HepG2 (cell line): ENCODE measurements around the gene WDR86. TPM values are rescaled to one million over a fixed set of nuclear protein-coding genes. Genes with fewer than 3 reads are reported as not detected.

Experiments
- ATAC-seq: fragments of 200-7000 bp; cut with Tn5 transposase; 3 replicates; pipeline ENCODE4 v1.9.1; 2020; ENCODE audit warnings: mild to moderate bottlenecking, moderate library complexity
- BruUV-seq: library from RNA; stranded (reverse); fragments of 400-500 nt; replicated peaks from 2 replicates; lab custom pipeline; 2021; lab: Mats Ljungman, UMichigan
- CTCF ChIA-PET: fragments of 300-600 bp; formaldehyde crosslinking; extraction: SDS; loops from one replicate; lab custom pipeline; 2021; ENCODE audit warnings: low total read pairs, inconsistent platforms, low intra/inter-chr PET ratio; lab: Yijun Ruan, JAX
- POLR2A ChIA-PET: fragments of 350-600 bp; sonication (Branson Sonifier 250); formaldehyde crosslinking; loops from one replicate; lab custom pipeline; 2020; ENCODE audit warnings: antibody characterized with exemption, inconsistent platforms; lab: Yijun Ruan, JAX
- DNase-seq: peaks from one replicate; pipeline ENCODE4 v3.0.0-alpha.2; 2015; ENCODE audit warnings: low spot score
- FAIRE-seq: peaks from 3 replicates; lab custom pipeline; 2011; peaks lifted over from hg19 to GRCh38; lab: Jason Lieb, UNC
- H2AFZ ChIP-seq: one replicate; pipeline ENCODE4 v1.6.1; 2011; ENCODE audit warnings: low read length, inconsistent platforms
- H3K27ac ChIP-seq: fragments of 300-600 bp; 3 replicates; pipeline ENCODE4 v1.8.0; 2011; ENCODE audit warnings: mixed run types, mild to moderate bottlenecking, mixed read lengths, low read length, inconsistent platforms; ENCODE audit not compliant: insufficient read depth; ENCODE audit errors: extremely low read length
- H3K27me3 ChIP-seq, 2 experiments: fragments of 200-600 bp in 1 of 2; 2 replicates in 1 of 2; 3 replicates in 1 of 2; pipeline versions ENCODE4 v1.6.0 to v1.8.0; 2011; ENCODE audit warnings: low read length in 2 of 2, mild to moderate bottlenecking in 2 of 2, moderate library complexity in 2 of 2, inconsistent platforms in 1 of 2; ENCODE audit not compliant: insufficient read depth in 2 of 2, control insufficient read depth in 1 of 2
- H3K36me3 ChIP-seq, 2 experiments: fragments of 200-600 bp in 1 of 2; replicated peaks in 1 of 2; 2 replicates in 1 of 2; 3 replicates in 1 of 2; pipeline versions ENCODE4 v1.5.1 to v1.8.0; 2011; ENCODE audit warnings: low read length in 2 of 2, inconsistent platforms in 1 of 2; ENCODE audit not compliant: insufficient read depth in 2 of 2, control insufficient read depth in 1 of 2
- H3K4me1 ChIP-seq: 2 replicates; pipeline ENCODE4 v1.5.1; 2012; ENCODE audit warnings: low read length, inconsistent platforms; ENCODE audit not compliant: insufficient read depth
- H3K4me2 ChIP-seq: 2 replicates; pipeline ENCODE4 v1.6.0; 2011; ENCODE audit warnings: low read depth, low read length, inconsistent platforms
- H3K4me3 ChIP-seq, 3 experiments: fragments of 200-600 bp in 1 of 3; sonication (generic), shearing (Covaris generic) in 1 of 3; replicated peaks in 1 of 3; 2 replicates each; pipeline ENCODE4 v1.5.1; 2011 to 2016; ENCODE audit warnings: low read length in 3 of 3, inconsistent platforms in 2 of 3, low read depth in 2 of 3, mild to moderate bottlenecking in 2 of 3, control low read depth in 1 of 3, mixed read lengths in 1 of 3; ENCODE audit not compliant: insufficient read depth in 1 of 3
- H3K79me2 ChIP-seq: one replicate; pipeline ENCODE4 v1.6.1; 2011; ENCODE audit warnings: low read length, inconsistent platforms; ENCODE audit not compliant: insufficient read depth
- H3K9ac ChIP-seq: 2 replicates; pipeline ENCODE4 v1.6.0; 2011; ENCODE audit warnings: mild to moderate bottlenecking, low read depth, low read length, inconsistent platforms; ENCODE audit not compliant: insufficient read depth
- H3K9me3 ChIP-seq: 2 replicates; pipeline ENCODE4 v1.5.1; 2012; ENCODE audit warnings: mild to moderate bottlenecking, low read length
- H4K20me1 ChIP-seq: 2 replicates; pipeline ENCODE4 v1.6.0; 2011; ENCODE audit warnings: inconsistent platforms, mild to moderate bottlenecking, low read length, moderate library complexity; ENCODE audit not compliant: insufficient read depth
- CC2D1A ChIP-seq: sonication (generic); formaldehyde crosslinking; IDR thresholded peaks from 2 replicates; pipeline ENCODE4 v1.8.1; 2023; ENCODE audit warnings: mild to moderate bottlenecking, missing genetic modification reagents
- CENPX ChIP-seq: sonication (generic); formaldehyde crosslinking; IDR thresholded peaks from 2 replicates; pipeline ENCODE4 v1.9.0; 2021; ENCODE audit warnings: mild to moderate bottlenecking, missing genetic modification reagents, moderate library complexity
- GTF2F1 ChIP-seq: fragments of 150-350 bp; IDR thresholded peaks from 2 replicates; pipeline ENCODE4 v1.6.1; 2014; ENCODE audit warnings: low read length
- KAT2B ChIP-seq: fragments of 150-350 bp; IDR thresholded peaks from 2 replicates; pipeline ENCODE4 v1.6.1; 2014; ENCODE audit warnings: low read depth, low read length, borderline replicate concordance
- SP2 ChIP-seq: sonication (generic); formaldehyde crosslinking; IDR thresholded peaks from 2 replicates; pipeline ENCODE4 v1.5.1; 2020; ENCODE audit warnings: mild to moderate bottlenecking, missing genetic modification reagents
- ZHX1 ChIP-seq: sonication (generic); formaldehyde crosslinking; IDR thresholded peaks from 2 replicates; pipeline ENCODE4 v1.8.1; 2022; ENCODE audit warnings: low read depth, mild to moderate bottlenecking, missing genetic modification reagents
- ZMYM2 ChIP-seq: sonication (generic); formaldehyde crosslinking; IDR thresholded peaks from 2 replicates; pipeline ENCODE4 v1.8.0; 2022; ENCODE audit warnings: mild to moderate bottlenecking, missing genetic modification reagents
- ZNF30 ChIP-seq: sonication (generic); formaldehyde crosslinking; IDR thresholded peaks from 2 replicates; pipeline ENCODE4 v1.5.0; 2020; ENCODE audit warnings: mild to moderate bottlenecking, missing genetic modification reagents
- ZNF383 ChIP-seq: sonication (generic); formaldehyde crosslinking; IDR thresholded peaks from 2 replicates; pipeline ENCODE4 v1.4.0; 2020; ENCODE audit warnings: missing genetic modification reagents, mild to moderate bottlenecking, borderline replicate concordance
- ZSCAN30 ChIP-seq: sonication (generic); formaldehyde crosslinking; IDR thresholded peaks from 2 replicates; pipeline ENCODE4 v1.5.0; 2020; ENCODE audit warnings: mild to moderate bottlenecking, missing genetic modification reagents
- WGBS: methylation state at CpG from one replicate; pipeline ENCODE4 v1.1.6; 2017; ENCODE audit warnings: low lambda C conversion rate; 5-methylcytosine and 5-hydroxymethylcytosine counted together
- in situ Hi-C: cut with HindIII; loops from 2 replicates; pipeline ENCODE4 v1.10.0; 2017; ENCODE audit warnings: low pct_unique_long_range_greater_than_20kb; ENCODE audit not compliant: extremely low pct_ligation_motif_present
- intact Hi-C: fragments of 100-400 bp; cut with micrococcal nuclease; formaldehyde crosslinking; loops from one replicate; pipeline ENCODE4 v1.10.0; 2022; ENCODE audit not compliant: unreplicated experiment
- polyA plus RNA-seq, 8 experiments: library from polyadenylated mRNA; depleted of rRNA in 3 of 8; stranded (reverse) in 7 of 8; unstranded in 1 of 8; fragments of >200 nt; fragmentation: Illumina TruSeq in 4 of 8; extraction: Trizol in 4 of 8; gene quantifications; 2 replicates each; pipeline versions ENCODE4 v1.2.1 to v1.2.3, GENCODE V29; 2011 to 2016; ENCODE audit warnings: low read depth in 4 of 8, missing spikeins in 1 of 8, mixed read lengths in 1 of 8; ENCODE audit not compliant: insufficient read depth in 1 of 8
- total RNA-seq, 5 experiments: library from RNA; depleted of rRNA; stranded (reverse); fragments of >200 nt; fragmentation: Illumina TruSeq; extraction: Trizol; gene quantifications; 2 replicates each; pipeline ENCODE4 v1.2.3, GENCODE V29; 2016; ENCODE audit warnings: low read depth in 1 of 5

The WDR86 gene
- total and polyA plus RNA-seq, 2 of the 13 experiments (the other 11 are each of a cell fraction or from before 2014, with no cell fraction given): 0.11 to 2.9 TPM

- no peaks in the 10 kb centered on the region for H3K9me3 ChIP-seq
- TF ChIP-seq ZSCAN30 (no peak), GTF2F1 (no peak), ZMYM2 (CRISPR knock-in tag) (no peak), KAT2B (no peak), ZHX1 (no peak), CC2D1A (CRISPR knock-in tag) (no peak)
- no peak overlapping the region for H3K4me3 ChIP-seq
- in situ Hi-C loops: no loop called here
- ATAC-seq (no peak), FAIRE-seq (no peak), DNase-seq (no peak)
- 78% methylated on average over 3 of the region's 3 CpGs for WGBS
- no peak overlapping the region for H3K27ac ChIP-seq
- BruUV-seq: no TSS peak
- no peak overlapping the region for H2AFZ ChIP-seq
- H4K20me1 ChIP-seq: 0 out of 2 replicates have a peak, but pooled peaks cover 3% of the 10 kb centered on the region
- intact Hi-C loops: no loop called here
- no peak overlapping the region for H3K4me2 ChIP-seq
- H3K4me1 ChIP-seq: peaks cover 39% of the 10 kb centered on the region
- H3K27me3 ChIP-seq: peaks cover 1 to 5% of the 10 kb centered on the region in 2 experiments; a peak in 1 of 5 replicates
- H3K9ac ChIP-seq: no peak overlapping the region
- peaks cover 13% of the 10 kb centered on the region for H3K79me2 ChIP-seq
- CTCF ChIA-PET: no interaction called here
- POLR2A ChIA-PET: no interaction called here
- no peaks in the 10 kb centered on the region for H3K36me3 ChIP-seq
Measured at GRCh38 chr7:151338809-151339208, 71.0 kb downstream of the WDR86 start.

- no peak for ATAC-seq
- no peak for FAIRE-seq
- H3K27me3 ChIP-seq: peaks cover 1 to 5% of the 10 kb centered on the region in 2 experiments; a peak in 1 of 5 replicates
- POLR2A ChIA-PET: no interaction called here
- H3K9me3 ChIP-seq: no peaks in the 10 kb centered on the region
- in situ Hi-C loops (no loop called here), intact Hi-C loops (no loop called here)
- CTCF ChIA-PET: no interaction called here
- no peak overlapping the region for H3K4me3 ChIP-seq
- TF ChIP-seq ZNF383 (CRISPR knock-in tag) (no peak), ZNF30 (CRISPR knock-in tag) (no peak), SP2 (CRISPR knock-in tag) (no peak), CENPX (CRISPR knock-in tag) (no peak)
- H3K4me2 ChIP-seq: no peak overlapping the region
- H2AFZ ChIP-seq: no peak overlapping the region
- DNase-seq: no peak
- no peaks in the 10 kb centered on the region for H3K36me3 ChIP-seq
- H4K20me1 ChIP-seq: no peaks in the 10 kb centered on the region
- H3K27ac ChIP-seq: no peak overlapping the region
- peaks cover 42% of the 10 kb centered on the region for H3K4me1 ChIP-seq
- H3K79me2 ChIP-seq: peaks cover 2% of the 10 kb centered on the region
- H3K9ac ChIP-seq: no peak overlapping the region
- no TSS peak for BruUV-seq
- 100% methylated on average over 2 of the region's 2 CpGs for WGBS
Measured at GRCh38 chr7:151337346-151337745, 72.5 kb downstream of the WDR86 start.
